HEK293T (cell line): ENCODE data around the gene CWC25.

Source experiments
- ARNT ChIP-seq: fragments of 450-650 bp; IDR thresholded peaks from 2 replicates; pipeline ENCODE4 v1.6.1; 2017; ENCODE audit warnings: mild to moderate bottlenecking
- ELF4 ChIP-seq: fragments of 450-650 bp; IDR thresholded peaks from 2 replicates; pipeline ENCODE4 v1.6.1; 2017; ENCODE audit warnings: antibody characterized with exemption
- FOXA1 ChIP-seq: fragments of 450-650 bp; IDR thresholded peaks from 2 replicates; pipeline ENCODE4 v1.6.1; 2016; ENCODE audit warnings: mild to moderate bottlenecking
- FOXK2 ChIP-seq: fragments of 450-650 bp; IDR thresholded peaks from 2 replicates; pipeline ENCODE4 v1.6.1; 2016; ENCODE audit warnings: mild to moderate bottlenecking
- FOXM1 ChIP-seq: fragments of 450-650 bp; IDR thresholded peaks from 2 replicates; pipeline ENCODE4 v1.6.1; 2017; ENCODE audit warnings: mild to moderate bottlenecking, borderline replicate concordance
- L3MBTL2 ChIP-seq: fragments of 450-650 bp; conservative IDR thresholded peaks from 2 replicates; pipeline ENCODE4 v1.6.1; 2016; ENCODE audit warnings: mild to moderate bottlenecking
- PKNOX1 ChIP-seq: fragments of 450-650 bp; IDR thresholded peaks from 2 replicates; pipeline ENCODE4 v1.6.1; 2016
- SP1 ChIP-seq: fragments of 450-650 bp; IDR thresholded peaks from 2 replicates; pipeline ENCODE4 v1.6.1; 2017
- SUZ12 ChIP-seq: fragments of 450-650 bp; IDR thresholded peaks from 2 replicates; pipeline ENCODE4 v1.6.1; 2016; ENCODE audit warnings: mild to moderate bottlenecking
- ZNF384 ChIP-seq: fragments of 450-650 bp; IDR thresholded peaks from 2 replicates; pipeline ENCODE4 v1.6.1; 2016

- no peak for TF ChIP-seq PKNOX1
- no peak for TF ChIP-seq SUZ12
- TF ChIP-seq SP1 = no peak
- no peak for TF ChIP-seq L3MBTL2
- TF ChIP-seq FOXK2 = no peak
- TF ChIP-seq ZNF384 = no peak
- TF ChIP-seq ELF4 = no peak
- TF ChIP-seq FOXM1 = no peak
- no peak for TF ChIP-seq FOXA1
- TF ChIP-seq ARNT = no peak
These were observed 30.9 kb downstream of the CWC25 start for GRCh38 chr17:38794221-38794620.
